Inflammatory macrophage treated with lipopolysaccharide for 4 hours (primary cell): ENCODE results near the gene CHFR.
"Not testable (repeated sequence)": the region's sequence is repeated elsewhere in the genome, so short reads cannot be mapped to it uniquely, and the experiment has no call there.

ENCODE experiments used
- DNase-seq: peaks from one replicate; pipeline ENCODE4 v3.0.0-alpha.2; 2020

CHFR gene

DNA sequence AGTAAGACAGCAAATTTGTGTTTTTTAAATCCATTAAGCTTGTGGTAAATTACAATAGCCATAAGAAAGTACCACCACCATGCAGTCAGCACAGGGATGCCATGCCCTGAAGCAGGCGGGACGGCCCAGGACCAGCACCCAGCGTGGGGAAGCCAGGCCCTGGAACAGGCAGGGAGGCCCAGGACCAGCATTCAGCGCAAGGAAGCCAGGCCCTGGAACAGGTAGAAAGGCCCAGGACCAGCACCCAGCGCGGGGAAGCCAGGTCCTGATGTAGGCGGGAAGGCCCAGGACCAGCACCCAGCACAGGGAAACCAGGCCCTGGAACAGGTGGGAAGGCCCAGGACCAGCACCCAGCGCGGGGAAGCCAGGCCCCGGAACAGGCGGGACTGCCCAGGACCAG lies 13.2 kb downstream of the CHFR start:
- no peak for DNase-seq

DNA sequence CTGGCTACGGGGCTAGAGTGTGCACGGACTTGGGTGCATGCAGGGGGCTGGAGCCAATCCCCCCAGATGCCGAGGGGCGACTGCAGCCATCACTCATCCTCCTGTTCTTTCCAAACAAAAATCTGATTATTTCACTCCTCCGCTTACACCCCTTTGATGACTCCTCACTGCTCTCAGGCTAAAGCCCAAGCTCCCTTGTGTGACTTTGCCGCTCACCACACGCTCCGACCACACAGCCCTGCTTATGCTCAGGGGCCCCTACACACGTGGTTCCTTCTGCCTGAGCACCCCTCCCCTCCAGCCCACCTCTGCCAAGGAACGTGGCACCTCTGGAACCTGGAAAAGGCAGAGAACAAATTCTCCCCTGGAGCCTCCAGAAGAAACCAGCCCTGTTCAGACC lies 13.7 kb downstream of the CHFR start:
- DNase-seq, result no peak

DNA sequence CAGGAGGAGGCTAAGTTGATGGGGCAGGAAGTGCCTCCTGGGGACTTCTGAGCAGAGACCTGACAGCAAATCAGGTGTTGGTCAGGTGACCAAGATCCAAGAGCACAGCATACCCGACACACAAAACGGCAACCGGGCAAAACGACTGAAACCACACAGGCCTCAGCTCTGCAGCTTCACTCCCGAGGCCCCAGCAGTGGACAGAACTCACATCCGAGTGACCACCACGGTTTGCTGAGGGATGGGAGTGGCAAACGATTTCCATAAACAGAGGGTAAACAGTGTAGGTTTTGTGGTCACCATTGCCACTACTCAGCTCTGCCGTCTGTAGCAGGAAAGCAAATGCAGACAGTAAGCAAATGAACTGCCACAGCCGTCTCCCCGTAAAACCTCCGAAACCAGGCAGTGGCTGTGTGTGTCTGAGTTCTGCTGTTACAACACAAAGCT lies 14.4 kb downstream of the CHFR start:
- no peak for DNase-seq

DNA sequence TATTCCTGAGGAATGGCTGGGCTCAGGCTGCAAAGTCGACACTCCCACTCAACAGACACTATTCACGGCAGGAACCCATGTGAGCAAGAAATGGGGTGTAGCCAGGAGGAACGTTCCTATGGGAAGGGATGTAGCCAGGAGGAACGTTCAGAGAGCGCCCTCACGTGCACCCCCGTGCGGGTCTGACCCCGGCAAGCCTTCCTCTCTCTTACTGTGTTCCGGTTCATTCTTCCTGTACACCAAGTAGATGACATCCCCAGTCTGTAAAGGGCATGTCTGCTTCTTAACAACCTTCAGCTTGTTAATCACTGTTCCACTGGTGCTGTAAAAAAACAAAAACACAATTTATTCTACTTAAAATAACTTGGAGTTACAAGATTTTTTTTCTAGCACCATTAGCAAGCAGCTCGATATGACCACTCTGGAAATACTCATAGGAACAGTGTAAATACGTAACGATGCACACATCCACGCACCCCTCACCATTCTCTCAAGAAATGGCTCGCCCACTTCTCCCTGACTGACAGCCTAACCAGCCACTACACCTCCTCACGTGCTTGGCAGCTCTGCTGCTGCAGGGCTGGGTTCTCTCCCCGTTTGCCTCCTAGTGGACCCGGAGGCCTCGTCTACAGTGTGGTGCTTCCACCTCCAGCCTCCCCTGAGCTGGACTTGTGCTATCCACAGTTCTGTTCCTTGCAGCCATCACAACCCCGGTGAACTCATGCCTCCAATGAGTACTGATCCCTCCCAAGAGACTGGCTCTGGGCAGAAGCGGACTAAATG lies 15.1 kb downstream of the CHFR start:
- DNase-seq, result no peak

DNA sequence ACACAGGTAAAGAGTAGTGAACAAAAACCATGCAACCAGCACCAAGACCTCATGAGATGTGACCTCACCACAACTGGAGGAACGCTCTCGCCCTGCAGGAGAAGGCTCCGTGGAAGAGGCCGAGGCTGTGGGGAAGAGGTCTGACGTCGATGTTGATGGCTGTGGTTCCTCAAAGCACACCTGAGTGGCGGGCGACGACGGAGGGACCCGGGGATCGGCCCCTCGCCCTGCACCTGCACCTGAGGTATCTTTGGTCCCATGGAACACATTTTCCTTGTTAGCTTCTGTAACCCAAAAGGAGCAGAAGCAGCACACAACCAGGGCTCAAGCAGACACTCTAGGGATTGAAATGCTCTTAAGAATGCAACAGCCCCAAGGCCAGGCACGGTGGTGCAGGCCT lies 17.9 kb downstream of the CHFR start:
- no peak for DNase-seq

DNA sequence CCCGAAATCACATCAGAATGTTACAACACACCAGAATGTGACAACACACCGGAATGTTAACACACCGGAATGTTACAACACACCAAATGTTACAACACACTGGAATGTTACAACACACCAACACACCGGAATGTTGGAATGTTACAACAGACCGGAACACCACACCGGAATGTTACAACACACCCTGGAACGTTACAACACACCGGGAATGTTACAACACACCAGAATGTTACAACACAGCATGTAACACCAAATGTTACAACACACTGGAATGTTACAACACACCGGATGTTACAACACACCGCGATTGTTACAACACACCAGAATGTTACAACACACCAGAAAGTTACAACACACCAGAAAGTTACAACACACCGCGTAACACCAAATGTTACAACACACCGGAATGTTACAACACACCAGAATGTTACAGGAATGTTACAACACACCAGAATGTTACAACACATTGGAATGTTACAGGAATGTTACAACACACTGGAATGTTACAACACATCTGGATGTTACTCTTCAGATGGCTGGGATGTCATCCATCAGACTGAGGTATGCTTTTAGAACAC lies 21.1 kb downstream of the CHFR start:
- peak; percentile 22 for DNase-seq

DNA sequence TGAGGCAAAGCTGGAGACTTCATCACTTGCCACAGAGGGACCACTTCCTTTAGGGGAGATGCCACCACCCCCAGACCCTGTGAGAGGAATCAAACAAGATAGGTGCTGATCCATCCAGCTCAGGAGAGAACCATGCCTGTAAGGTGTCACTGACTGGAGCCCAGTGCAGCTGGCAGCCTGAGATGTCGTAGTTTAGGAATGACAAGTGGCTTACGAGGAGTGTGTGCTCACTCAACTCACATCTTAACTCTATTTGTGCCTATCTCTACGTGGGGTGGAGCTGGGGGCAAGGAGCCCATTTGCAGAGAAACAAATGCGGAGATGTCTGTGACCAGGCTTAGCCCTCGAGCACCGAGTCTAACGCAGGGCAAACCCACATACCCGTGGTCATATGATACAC lies 25.8 kb downstream of the CHFR start:
- no peak for DNase-seq

DNA sequence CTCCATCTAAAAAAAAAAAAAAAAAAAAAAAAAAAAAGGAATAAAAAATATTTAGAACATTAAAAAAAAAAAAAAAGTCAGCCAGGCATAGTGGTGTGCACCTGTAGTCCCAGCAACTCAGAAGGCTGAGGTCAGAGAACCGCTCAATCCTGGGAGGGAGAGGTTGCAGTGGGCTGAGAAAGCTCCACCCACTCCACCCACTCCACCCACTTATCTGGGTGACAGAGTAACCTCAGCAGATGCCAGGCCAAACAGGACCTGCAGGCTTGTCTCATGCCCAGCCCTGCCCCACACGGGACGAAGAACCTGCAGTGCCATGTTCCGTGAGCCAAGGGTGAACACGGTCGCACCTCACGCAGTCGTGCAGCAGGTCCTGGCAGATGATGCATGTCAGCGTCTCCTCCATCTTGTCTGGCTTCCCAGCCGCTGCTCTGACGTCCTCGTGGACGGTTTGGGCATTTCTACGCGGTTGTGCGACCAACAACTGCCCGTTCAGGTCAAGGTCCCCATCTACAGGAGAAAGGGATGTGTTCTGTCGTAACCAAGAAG lies 28.6 kb downstream of the CHFR start:
- no peak for DNase-seq

DNA sequence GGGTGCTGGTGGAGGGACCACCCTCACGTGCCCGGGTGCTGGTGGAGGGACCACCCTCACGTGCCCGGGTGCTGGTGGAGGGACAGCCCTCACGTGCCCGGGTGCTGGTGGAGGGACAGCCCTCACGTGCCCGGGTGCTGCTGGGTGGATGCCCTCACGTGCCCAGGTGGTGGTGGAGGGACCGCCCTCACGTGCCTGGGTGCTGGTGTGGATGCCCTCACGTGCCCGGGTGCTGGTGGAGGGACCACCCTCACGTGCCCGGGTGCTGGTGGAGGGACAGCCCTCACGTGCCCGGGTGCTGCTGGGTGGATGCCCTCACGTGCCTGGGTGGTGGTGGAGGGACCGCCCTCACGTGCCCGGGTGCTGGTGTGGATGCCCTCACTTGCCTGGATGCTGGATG lies 30.4 kb downstream of the CHFR start:
- not testable (repeated sequence) for DNase-seq

DNA sequence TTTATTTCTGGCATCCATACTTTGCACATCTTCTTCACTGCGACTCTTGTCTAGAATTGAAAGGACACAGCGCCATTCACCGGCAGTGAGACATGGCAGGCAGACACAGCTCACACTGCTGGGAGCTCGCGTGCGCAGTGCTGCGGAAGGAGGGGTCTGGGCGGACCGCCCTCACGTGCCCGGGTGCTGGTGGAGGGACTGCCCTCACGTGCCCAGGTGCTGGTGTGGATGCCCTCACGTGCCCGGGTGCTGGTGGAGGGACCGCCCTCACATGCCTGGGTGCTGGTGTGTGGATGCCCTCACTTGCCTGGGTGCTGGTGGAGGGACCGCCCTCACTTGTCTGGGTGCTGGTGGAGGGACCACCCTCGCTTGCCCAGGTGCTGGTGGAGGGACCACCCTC lies 30.8 kb downstream of the CHFR start:
- DNase-seq, result no peak

DNA sequence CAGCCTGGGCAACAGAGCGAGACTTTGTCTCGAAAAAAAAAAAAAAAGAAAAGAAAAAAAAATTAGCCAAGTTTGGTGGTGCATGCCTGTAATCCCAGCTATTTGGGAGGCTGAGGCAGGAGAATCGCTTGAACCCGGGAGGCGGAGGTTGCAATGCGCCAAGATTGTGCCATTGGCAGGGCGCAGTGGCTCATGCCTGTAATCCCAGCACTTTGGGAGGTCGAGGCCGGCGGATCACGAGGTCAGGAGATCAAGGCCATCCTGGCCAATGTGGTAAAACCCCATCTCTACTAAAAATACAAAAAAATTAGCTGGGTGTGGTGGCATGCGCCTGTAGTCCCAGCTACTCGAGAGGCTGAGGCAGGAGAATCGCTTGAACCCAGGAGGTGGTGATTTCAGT lies 32.2 kb downstream of the CHFR start:
- not testable (repeated sequence) for DNase-seq

DNA sequence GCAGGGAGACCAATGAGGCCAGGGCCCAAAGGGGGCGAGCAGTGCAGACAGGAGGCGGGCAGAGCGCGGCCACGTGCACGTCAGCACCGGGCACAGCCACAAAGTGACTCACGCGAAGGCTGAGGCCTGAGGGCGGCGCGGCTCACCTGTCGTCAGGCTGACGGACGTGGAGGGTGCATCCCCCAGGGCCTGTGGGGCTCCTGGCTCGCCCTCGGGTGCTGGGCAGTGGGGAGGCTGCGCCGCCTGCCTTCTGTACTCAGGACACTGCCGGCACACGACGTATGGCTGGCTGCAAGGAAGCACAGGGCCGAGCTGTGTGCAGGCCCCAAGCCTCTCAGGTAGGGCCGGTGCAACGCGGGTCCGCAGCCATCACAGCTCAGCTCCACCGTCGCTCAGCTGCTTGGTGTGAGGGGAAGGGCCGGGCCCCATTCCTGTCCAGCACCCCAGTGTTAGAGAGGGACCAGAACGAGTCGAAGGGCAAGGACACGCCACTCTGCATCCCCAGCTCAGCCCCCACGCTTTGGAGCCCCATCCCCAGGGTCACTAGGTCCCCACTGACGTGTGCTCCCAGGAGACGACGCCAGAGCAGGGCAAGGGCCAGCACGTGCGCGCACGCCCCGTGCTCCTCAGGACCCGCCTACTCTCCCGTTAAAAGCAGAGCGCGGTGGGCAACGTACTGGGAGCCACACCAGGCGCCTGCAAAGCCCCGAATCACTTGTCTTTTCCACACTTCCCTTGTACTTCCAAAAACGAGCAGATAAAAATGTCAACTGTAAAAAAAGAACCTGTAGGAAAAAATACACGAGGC lies 33.9 kb downstream of the CHFR start:
- DNase-seq, result no peak

DNA sequence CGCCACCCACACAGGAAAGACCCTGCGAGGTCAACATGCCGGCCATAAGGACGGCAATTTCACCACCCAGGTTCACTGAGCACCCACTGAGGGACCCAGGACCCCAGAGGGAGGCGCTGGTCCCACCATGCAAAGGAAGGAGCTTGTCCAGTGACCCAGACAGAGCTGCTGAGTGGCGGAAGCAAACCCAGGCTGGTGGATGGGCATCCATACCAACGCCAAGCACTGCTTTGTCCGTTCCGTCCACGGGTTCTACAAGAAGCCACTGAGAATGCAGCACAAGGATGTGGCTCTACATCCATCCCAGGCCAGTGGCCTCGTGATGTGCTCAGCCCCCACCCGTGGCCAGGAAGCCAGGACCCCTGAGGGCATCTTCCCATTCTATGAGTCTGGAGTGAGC lies 34.9 kb downstream of the CHFR start:
- no peak for DNase-seq

DNA sequence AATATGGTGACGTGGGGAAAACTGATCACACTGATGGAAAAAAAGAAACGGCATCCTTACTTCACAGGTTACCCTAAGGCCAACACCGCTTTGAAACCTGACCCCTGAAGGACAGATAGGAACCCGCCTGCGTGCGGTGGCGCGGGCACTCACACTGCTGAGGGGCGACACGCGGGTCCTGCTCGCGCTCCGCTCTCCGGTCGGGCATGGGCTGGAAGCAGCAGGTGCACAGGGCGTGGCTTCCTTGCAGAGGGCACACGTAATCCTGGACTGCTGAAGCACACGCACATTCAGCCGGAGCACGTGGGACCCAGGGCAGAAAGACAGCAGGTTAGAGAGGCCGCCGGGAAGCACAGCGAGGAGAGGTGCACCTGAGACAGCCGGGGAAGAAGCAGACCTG lies 35.9 kb downstream of the CHFR start:
- no peak for DNase-seq

DNA sequence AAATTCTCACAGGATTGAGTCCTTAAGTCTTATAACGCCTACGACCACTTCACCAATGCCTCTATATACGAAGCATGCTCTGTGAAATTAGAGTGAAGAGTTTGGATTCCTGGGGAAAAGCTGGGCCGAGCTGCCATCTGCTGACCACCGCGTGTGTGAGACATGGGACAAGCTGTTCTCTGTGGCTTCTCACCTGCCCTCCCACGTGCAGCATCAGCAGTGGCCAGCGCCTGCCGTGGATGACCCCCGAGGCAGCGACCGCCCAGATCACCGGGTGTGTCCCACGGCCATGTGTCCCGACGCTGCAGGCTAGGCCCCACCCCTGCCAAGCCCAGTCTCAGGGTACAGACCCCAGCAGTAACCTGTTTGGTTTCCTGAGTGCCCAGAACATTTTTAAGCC lies 37.1 kb downstream of the CHFR start:
- DNase-seq, result no peak

DNA sequence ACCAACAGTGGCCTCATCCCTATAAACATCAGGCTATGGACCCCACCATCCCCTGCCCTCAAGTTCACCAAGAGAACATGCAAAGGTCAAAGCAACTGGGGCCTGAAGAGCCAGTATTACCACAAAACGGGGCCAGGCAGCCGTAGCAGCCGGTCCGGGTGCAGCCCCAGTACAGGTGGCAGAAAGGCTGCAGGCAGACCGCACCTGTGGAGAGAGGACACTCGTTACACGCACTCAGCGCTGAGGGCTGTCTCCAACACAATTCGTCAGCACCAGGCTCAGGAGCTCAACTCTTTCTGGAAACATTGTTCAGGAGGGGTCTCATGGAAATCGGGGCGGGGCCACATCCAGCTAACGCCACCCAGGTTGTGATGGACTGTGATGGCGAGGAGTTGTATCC lies 38.9 kb downstream of the CHFR start:
- DNase-seq, result no peak

DNA sequence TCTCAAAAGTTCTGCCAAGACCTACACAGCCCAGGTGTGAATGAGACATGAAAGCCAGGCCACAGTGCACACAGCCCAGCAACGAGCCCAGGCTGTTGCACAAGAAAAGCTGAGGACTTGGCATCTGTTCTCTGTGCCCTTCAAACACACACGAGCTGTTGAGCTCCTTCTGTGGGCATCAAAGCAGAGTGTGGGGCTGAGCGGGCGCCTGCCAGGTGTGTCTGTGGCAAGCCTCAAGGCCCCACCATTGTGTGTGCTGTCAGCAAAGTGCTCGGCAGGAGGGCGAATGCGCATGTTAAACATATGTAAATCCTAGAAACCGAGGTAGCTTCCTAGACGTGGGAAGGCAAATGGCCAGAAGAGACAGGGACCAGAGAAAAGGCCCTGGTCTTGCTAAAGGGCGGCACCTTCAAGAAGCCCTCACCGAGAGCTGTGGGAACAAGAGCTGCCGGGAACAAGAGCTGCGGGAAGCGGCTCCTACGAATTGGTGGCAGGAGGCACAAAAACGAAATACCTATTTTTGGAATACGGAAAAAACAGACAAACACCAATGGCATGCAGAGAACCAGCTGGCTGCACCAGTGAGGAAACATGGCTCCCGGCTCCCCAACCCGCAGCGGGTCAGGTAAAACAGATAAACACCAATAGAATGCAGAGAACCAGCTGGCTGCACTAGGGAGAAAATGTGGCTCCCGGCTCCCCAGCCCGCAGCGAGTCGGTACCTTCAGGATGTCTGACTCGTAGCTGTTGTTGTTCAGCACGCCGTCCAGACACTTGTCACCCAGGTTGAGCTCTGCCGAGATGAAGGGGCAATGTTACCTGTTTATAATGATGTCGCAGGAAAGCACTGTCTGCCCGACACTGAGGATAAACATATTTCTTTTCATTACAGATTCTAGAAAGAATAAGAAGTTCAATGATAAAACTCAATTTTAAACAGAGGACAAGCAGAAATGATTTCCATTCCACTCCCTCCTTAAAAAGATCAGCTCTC lies 39.7 kb downstream of the CHFR start:
- DNase-seq, result no peak

DNA sequence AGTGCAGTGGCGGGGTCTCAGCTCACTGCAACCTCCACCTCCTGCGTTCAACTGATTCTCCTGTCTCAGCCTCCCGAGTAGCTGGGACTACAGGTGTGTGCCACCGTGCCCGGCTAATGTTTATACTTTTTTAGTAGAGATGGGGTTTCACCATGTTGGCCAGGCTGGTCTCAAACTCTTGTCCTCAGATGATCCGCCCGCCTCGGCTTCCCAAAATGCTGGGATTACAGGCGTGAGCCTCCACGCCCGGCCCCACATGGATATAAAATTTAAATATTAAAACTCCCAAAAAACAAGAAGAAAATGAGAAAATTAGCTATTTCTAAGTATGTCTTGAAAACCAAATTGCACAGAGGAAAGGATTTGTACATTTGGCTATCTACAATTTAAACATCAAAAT lies 42.7 kb downstream of the CHFR start:
- not testable (repeated sequence) for DNase-seq

DNA sequence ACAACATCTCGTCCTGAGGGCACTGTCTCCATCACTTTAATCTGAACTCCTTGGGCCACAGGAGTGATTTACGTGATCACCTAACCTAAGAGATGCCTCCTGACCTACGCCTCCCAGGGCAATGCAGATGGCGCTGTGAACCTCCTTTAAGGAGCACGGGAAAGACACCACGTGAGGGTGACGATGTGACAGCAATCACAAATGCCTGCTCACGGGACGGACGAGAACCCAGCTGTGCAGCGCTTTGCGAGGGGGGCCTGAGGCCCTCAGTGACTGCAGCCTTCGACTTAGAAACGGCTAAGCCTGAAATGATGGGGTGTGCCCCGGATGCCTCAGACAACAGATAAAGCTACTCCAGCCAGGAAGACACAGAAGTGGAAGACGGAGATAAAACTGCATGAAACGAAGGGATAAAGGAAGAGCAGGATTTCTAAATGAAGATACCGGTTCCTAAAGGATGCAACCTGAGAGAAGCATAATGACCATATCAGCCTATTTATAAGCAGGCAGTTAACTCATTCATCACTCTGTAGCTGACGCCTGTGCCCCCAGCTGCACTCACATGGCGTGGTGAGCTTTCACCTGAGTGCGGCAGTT lies 44.9 kb downstream of the CHFR start:
- no peak for DNase-seq

DNA sequence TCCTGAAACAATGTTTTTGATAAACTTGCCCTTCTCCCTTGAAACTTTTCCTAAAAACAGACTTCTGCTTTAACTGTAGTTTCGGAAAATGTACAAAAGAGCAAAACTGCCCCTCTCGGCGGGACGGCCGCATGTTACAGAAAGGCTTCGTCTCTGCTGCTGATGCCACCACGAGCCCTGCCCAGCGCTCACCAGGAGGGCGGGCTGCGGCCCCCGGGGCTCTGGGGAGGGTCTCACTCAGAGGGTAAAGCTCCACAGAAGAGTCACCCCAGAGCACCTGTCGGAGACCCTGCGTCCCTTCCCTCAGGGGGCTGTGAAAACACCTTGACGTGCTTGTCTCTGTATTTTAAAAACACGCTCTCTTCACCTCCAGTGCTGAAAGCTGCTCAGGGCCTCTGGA lies 46.3 kb downstream of the CHFR start:
- no peak for DNase-seq

DNA sequence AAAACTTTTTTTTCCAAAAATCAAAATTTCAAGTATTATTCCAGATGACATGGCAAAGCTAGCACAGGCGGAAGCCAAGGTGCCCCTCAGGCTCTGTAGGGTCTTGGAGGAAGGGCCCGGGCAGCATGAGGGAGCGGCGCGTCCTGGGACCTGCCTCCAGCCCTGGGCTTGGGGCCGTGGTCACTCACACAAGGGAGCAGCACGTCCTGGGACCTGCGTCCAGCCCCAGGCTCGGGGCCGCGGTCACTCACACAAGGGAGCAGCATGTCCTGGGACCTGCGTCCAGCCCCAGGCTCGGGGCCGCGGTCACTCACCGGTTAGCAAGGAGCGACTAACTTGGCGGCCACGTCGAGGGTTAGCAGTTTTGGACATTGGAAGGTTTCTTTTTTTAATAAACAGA lies 46.9 kb downstream of the CHFR start:
- DNase-seq, result no peak
